HEK293 (cell line): ENCODE data around the gene PRKACB.

Experiments
- MEIS1 ChIP-seq: sonication (generic); formaldehyde crosslinking; IDR thresholded peaks from 2 replicates; pipeline ENCODE4 v1.8.1; 2022; ENCODE audit warnings: missing genetic modification reagents, mild to moderate bottlenecking, borderline replicate concordance
- OVOL3 ChIP-seq: fragments of 450-650 bp; formaldehyde crosslinking; IDR thresholded peaks from 2 replicates; pipeline ENCODE4 v1.5.1; 2016; ENCODE audit warnings: missing biosample characterization, missing genetic modification characterization
- SP2 ChIP-seq: fragments of 450-650 bp; formaldehyde crosslinking; IDR thresholded peaks from 2 replicates; pipeline ENCODE4 v1.5.1; 2016; ENCODE audit warnings: missing biosample characterization, missing genetic modification characterization
- SP7 ChIP-seq: fragments of 450-650 bp; formaldehyde crosslinking; IDR thresholded peaks from 2 replicates; pipeline ENCODE4 v1.5.1; 2016; ENCODE audit warnings: missing biosample characterization, missing genetic modification characterization
- TCF7L2 ChIP-seq: IDR thresholded peaks from 2 replicates; pipeline ENCODE4 v1.6.1; 2011; ENCODE audit warnings: low read depth, mild to moderate bottlenecking, inconsistent platforms, low read length, moderate library complexity, borderline replicate concordance
- WT1 ChIP-seq: fragments of 450-650 bp; formaldehyde crosslinking; IDR thresholded peaks from 2 replicates; pipeline ENCODE4 v1.5.1; 2016; ENCODE audit warnings: missing biosample characterization, missing genetic modification characterization
- ZBTB7A ChIP-seq: fragments of 450-650 bp; formaldehyde crosslinking; IDR thresholded peaks from 2 replicates; pipeline ENCODE4 v1.5.1; 2016; ENCODE audit warnings: low read depth, missing biosample characterization, missing genetic modification characterization
- ZNF138 ChIP-seq: fragments of 450-650 bp; formaldehyde crosslinking; IDR thresholded peaks from 2 replicates; pipeline ENCODE4 v1.5.1; 2016; ENCODE audit warnings: missing biosample characterization, missing genetic modification characterization, borderline replicate concordance
- ZNF157 ChIP-seq: fragments of 450-650 bp; formaldehyde crosslinking; IDR thresholded peaks from 2 replicates; pipeline ENCODE4 v1.5.1; 2016; ENCODE audit warnings: missing biosample characterization, missing genetic modification characterization
- ZNF16 ChIP-seq: fragments of 450-650 bp; formaldehyde crosslinking; IDR thresholded peaks from 2 replicates; pipeline ENCODE4 v1.5.1; 2016; ENCODE audit warnings: low read depth, missing biosample characterization, missing genetic modification characterization
- ZNF266 ChIP-seq: fragments of 450-650 bp; formaldehyde crosslinking; IDR thresholded peaks from 2 replicates; pipeline ENCODE4 v1.5.1; 2016; ENCODE audit warnings: missing biosample characterization, missing genetic modification characterization, low read depth
- ZNF335 ChIP-seq: fragments of 450-650 bp; formaldehyde crosslinking; conservative IDR thresholded peaks from 2 replicates; pipeline ENCODE4 v1.5.1; 2016; ENCODE audit warnings: missing biosample characterization, missing genetic modification characterization
- ZNF366 ChIP-seq: fragments of 450-650 bp; formaldehyde crosslinking; conservative IDR thresholded peaks from 2 replicates; pipeline ENCODE4 v1.5.1; 2016; ENCODE audit warnings: missing biosample characterization, missing genetic modification characterization
- ZNF37A ChIP-seq: fragments of 450-650 bp; IDR thresholded peaks from 2 replicates; pipeline ENCODE4 v1.5.1; 2018; ENCODE audit warnings: missing biosample characterization, missing genetic modification characterization
- ZNF423 ChIP-seq: fragments of 450-650 bp; formaldehyde crosslinking; IDR thresholded peaks from 2 replicates; pipeline ENCODE4 v1.5.1; 2016; ENCODE audit warnings: missing biosample characterization, missing genetic modification characterization
- ZNF426 ChIP-seq: fragments of 450-650 bp; formaldehyde crosslinking; IDR thresholded peaks from 2 replicates; pipeline ENCODE4 v1.5.1; 2017; ENCODE audit warnings: missing biosample characterization, missing genetic modification characterization, mild to moderate bottlenecking, inconsistent platforms, moderate library complexity
- ZNF433 ChIP-seq: fragments of 450-650 bp; formaldehyde crosslinking; IDR thresholded peaks from 2 replicates; pipeline ENCODE4 v1.5.1; 2016; ENCODE audit warnings: missing biosample characterization, missing genetic modification characterization, low read depth
- ZNF521 ChIP-seq: fragments of 450-650 bp; formaldehyde crosslinking; IDR thresholded peaks from 2 replicates; pipeline ENCODE4 v1.5.1; 2017; ENCODE audit warnings: missing biosample characterization, mild to moderate bottlenecking, missing genetic modification characterization
- ZNF529 ChIP-seq: fragments of 450-650 bp; formaldehyde crosslinking; IDR thresholded peaks from 2 replicates; pipeline ENCODE4 v1.5.1; 2017; ENCODE audit warnings: missing genetic modification characterization, missing biosample characterization; ENCODE audit not compliant: insufficient replicate concordance
- ZNF621 ChIP-seq: fragments of 450-650 bp; formaldehyde crosslinking; IDR thresholded peaks from 2 replicates; pipeline ENCODE4 v1.5.1; 2017; ENCODE audit warnings: missing biosample characterization, missing genetic modification characterization
- ZNF623 ChIP-seq: fragments of 450-650 bp; formaldehyde crosslinking; IDR thresholded peaks from 2 replicates; pipeline ENCODE4 v1.5.1; 2016; ENCODE audit warnings: missing biosample characterization, missing genetic modification characterization
- ZNF624 ChIP-seq: fragments of 450-650 bp; formaldehyde crosslinking; IDR thresholded peaks from 2 replicates; pipeline ENCODE4 v1.5.1; 2017; ENCODE audit warnings: missing biosample characterization, missing genetic modification characterization
- ZNF626 ChIP-seq: fragments of 450-650 bp; sonication (Bioruptor Pico); formaldehyde crosslinking; IDR thresholded peaks from 2 replicates; pipeline ENCODE4 v1.5.1; 2018; ENCODE audit warnings: missing biosample characterization, missing genetic modification characterization, inconsistent platforms
- ZNF768 ChIP-seq: fragments of 450-650 bp; formaldehyde crosslinking; IDR thresholded peaks from 2 replicates; pipeline ENCODE4 v1.5.1; 2018; ENCODE audit warnings: missing biosample characterization, mild to moderate bottlenecking, missing genetic modification characterization
- ZNF843 ChIP-seq: fragments of 450-650 bp; formaldehyde crosslinking; IDR thresholded peaks from 2 replicates; pipeline ENCODE4 v1.5.1; 2016; ENCODE audit warnings: missing biosample characterization, missing genetic modification characterization
- ZSCAN30 ChIP-seq: fragments of 450-650 bp; IDR thresholded peaks from 2 replicates; pipeline ENCODE4 v1.5.1; 2018; ENCODE audit warnings: missing biosample characterization, mild to moderate bottlenecking, missing genetic modification characterization, moderate library complexity
- TF ChIP-seq, protein P1 (sequence below): fragments of 450-650 bp; formaldehyde crosslinking; conservative IDR thresholded peaks from 2 replicates; pipeline ENCODE4 v1.5.1; 2016; ENCODE audit warnings: low read depth, missing biosample characterization, missing genetic modification characterization
- TF ChIP-seq, protein P2 (sequence below): fragments of 450-650 bp; formaldehyde crosslinking; IDR thresholded peaks from 2 replicates; pipeline ENCODE4 v1.5.1; 2017; ENCODE audit warnings: missing biosample characterization, missing genetic modification characterization
- TF ChIP-seq, protein P3 (sequence below): fragments of 450-650 bp; formaldehyde crosslinking; IDR thresholded peaks from 2 replicates; pipeline ENCODE4 v1.5.1; 2016; ENCODE audit warnings: missing biosample characterization, missing genetic modification characterization
- TF ChIP-seq, protein P4 (sequence below): fragments of 450-650 bp; formaldehyde crosslinking; IDR thresholded peaks from 2 replicates; pipeline ENCODE4 v1.5.1; 2017; ENCODE audit warnings: missing biosample characterization, missing genetic modification characterization

The PRKACB gene

DNA sequence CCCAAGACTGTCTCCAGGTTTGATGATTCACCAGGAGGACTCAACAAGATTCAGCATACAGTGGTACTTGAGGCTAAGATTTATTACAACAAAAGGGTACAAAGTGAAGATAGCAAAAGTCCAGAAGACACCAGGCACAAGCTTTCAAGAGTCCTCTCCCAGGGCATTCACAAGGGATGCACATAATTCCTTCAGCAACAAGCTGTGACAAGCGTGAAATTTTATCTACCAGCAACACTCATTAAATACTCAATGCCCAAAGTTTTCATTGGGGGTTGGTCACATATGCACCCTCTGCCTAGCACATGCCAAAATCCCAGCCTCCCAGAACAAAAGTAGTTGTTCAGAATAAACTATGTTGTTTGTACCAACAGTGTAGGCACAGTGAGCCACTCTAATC lies 62.3 kb downstream of the PRKACB start (continued):
- TF ChIP-seq ZNF157 (tag by site-specific recombination) (no peak), ZNF768 (tag by site-specific recombination) (no peak), ZNF529 (no peak), ZNF138 (tag by site-specific recombination) (no peak), ZNF335 (tag by site-specific recombination) (no peak), ZNF626 (tag by site-specific recombination) (no peak), OVOL3 (tag by site-specific recombination) (0 out of 2 replicates have a peak, but pooled peaks have one; percentile 59), ZNF624 (tag by site-specific recombination) (no peak), ZNF623 (no peak), ZNF423 (tag by site-specific recombination) (no peak), SP2 (tag by site-specific recombination) (no peak), SP7 (tag by site-specific recombination) (no peak), TCF7L2 (no peak), ZNF37A (tag by site-specific recombination) (no peak), ZNF426 (tag by site-specific recombination) (no peak), ZNF621 (no peak), ZBTB7A (tag by site-specific recombination) (no peak), ZNF16 (tag by site-specific recombination) (no peak), MEIS1 (CRISPR knock-in tag) (no peak), ZNF266 (no peak), WT1 (no peak), ZNF433 (tag by site-specific recombination) (no peak), ZNF521 (tag by site-specific recombination) (no peak), ZNF366 (tag by site-specific recombination) (0 out of 2 replicates have a peak, but pooled peaks have one; percentile 29), ZSCAN30 (tag by site-specific recombination) (peak; percentile 62; the same call in 1 of the 2 replicates), ZNF843 (tag by site-specific recombination) (peak; percentile 85)
- TF ChIP-seq, protein P1, sequence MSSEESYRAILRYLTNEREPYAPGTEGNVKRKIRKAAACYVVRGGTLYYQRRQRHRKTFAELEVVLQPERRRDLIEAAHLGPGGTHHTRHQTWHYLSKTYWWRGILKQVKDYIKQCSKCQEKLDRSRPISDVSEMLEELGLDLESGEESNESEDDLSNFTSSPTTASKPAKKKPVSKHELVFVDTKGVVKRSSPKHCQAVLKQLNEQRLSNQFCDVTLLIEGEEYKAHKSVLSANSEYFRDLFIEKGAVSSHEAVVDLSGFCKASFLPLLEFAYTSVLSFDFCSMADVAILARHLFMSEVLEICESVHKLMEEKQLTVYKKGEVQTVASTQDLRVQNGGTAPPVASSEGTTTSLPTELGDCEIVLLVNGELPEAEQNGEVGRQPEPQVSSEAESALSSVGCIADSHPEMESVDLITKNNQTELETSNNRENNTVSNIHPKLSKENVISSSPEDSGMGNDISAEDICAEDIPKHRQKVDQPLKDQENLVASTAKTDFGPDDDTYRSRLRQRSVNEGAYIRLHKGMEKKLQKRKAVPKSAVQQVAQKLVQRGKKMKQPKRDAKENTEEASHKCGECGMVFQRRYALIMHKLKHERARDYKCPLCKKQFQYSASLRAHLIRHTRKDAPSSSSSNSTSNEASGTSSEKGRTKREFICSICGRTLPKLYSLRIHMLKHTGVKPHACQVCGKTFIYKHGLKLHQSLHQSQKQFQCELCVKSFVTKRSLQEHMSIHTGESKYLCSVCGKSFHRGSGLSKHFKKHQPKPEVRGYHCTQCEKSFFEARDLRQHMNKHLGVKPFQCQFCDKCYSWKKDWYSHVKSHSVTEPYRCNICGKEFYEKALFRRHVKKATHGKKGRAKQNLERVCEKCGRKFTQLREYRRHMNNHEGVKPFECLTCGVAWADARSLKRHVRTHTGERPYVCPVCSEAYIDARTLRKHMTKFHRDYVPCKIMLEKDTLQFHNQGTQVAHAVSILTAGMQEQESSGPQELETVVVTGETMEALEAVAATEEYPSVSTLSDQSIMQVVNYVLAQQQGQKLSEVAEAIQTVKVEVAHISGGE (tag by site-specific recombination): no peak
- TF ChIP-seq, protein P2, sequence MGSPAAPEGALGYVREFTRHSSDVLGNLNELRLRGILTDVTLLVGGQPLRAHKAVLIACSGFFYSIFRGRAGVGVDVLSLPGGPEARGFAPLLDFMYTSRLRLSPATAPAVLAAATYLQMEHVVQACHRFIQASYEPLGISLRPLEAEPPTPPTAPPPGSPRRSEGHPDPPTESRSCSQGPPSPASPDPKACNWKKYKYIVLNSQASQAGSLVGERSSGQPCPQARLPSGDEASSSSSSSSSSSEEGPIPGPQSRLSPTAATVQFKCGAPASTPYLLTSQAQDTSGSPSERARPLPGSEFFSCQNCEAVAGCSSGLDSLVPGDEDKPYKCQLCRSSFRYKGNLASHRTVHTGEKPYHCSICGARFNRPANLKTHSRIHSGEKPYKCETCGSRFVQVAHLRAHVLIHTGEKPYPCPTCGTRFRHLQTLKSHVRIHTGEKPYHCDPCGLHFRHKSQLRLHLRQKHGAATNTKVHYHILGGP (tag by site-specific recombination): no peak
- TF ChIP-seq, protein P3, sequence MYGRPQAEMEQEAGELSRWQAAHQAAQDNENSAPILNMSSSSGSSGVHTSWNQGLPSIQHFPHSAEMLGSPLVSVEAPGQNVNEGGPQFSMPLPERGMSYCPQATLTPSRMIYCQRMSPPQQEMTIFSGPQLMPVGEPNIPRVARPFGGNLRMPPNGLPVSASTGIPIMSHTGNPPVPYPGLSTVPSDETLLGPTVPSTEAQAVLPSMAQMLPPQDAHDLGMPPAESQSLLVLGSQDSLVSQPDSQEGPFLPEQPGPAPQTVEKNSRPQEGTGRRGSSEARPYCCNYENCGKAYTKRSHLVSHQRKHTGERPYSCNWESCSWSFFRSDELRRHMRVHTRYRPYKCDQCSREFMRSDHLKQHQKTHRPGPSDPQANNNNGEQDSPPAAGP: no peak
- TF ChIP-seq, protein P4, sequence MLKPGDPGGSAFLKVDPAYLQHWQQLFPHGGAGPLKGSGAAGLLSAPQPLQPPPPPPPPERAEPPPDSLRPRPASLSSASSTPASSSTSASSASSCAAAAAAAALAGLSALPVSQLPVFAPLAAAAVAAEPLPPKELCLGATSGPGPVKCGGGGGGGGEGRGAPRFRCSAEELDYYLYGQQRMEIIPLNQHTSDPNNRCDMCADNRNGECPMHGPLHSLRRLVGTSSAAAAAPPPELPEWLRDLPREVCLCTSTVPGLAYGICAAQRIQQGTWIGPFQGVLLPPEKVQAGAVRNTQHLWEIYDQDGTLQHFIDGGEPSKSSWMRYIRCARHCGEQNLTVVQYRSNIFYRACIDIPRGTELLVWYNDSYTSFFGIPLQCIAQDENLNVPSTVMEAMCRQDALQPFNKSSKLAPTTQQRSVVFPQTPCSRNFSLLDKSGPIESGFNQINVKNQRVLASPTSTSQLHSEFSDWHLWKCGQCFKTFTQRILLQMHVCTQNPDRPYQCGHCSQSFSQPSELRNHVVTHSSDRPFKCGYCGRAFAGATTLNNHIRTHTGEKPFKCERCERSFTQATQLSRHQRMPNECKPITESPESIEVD (tag by site-specific recombination): peak; percentile 34; the same call in 1 of the 2 replicates
